ENCODE results near the gene HNRNPLL. TPM values are rescaled to one million over a fixed set of nuclear protein-coding genes. Genes with fewer than 3 reads are reported as not detected.
A peak's percentile ranks its signal among the peaks of the same experiment; 100 is the strongest.

The HNRNPLL gene
- total RNA-seq, 1 experiment from 2014 or later, result 30.5 TPM

GRCh38 chr2:38601463-38602135, 1.1 kb downstream of the HNRNPLL start:
- Histone ChIP-seq H3K9me3 (no peaks in the 10 kb centered on the region), H3K36me3 (no peaks in the 10 kb centered on the region)
- DNase-seq, result no peak

GRCh38 chr2:38600921-38601455, 1.7 kb downstream of the HNRNPLL start:
- no peaks in the 10 kb centered on the region for H3K9me3 ChIP-seq
- no peak for DNase-seq
- H3K36me3 ChIP-seq, result no peaks in the 10 kb centered on the region
- H3K27me3 ChIP-seq, result no peaks in the 10 kb centered on the region
- peak overlapping the region; percentile 80 for H3K4me3 ChIP-seq

More at GRCh38 chr2:38601463-38602135, 1.1 kb downstream of the HNRNPLL start:
- Histone ChIP-seq H3K27me3 (no peaks in the 10 kb centered on the region), H3K4me3 (peak overlapping the region; percentile 80)

- DNase-seq, result peak; percentile 20
- H3K27me3 ChIP-seq, result no peaks in the 10 kb centered on the region
- H3K9me3 ChIP-seq, result no peaks in the 10 kb centered on the region
- peak overlapping the region; percentile 80 for H3K4me3 ChIP-seq
- no peaks in the 10 kb centered on the region for H3K36me3 ChIP-seq
These were observed 2.4 kb downstream of the HNRNPLL start for GRCh38 chr2:38600242-38600891.

GRCh38 chr2:38599706-38600105, 3.0 kb downstream of the HNRNPLL start:
- Histone ChIP-seq H3K9me3 (no peaks in the 10 kb centered on the region), H3K27me3 (no peaks in the 10 kb centered on the region), H3K36me3 (no peaks in the 10 kb centered on the region), H3K4me3 (peak overlapping the region; percentile 80)
- DNase-seq, result no peak

- no peak overlapping the region for H3K4me3 ChIP-seq
- H3K36me3 ChIP-seq, result no peaks in the 10 kb centered on the region
- no peak for DNase-seq
These were observed 3.8 kb downstream of the HNRNPLL start for GRCh38 chr2:38598991-38599295.

GRCh38 chr2:38598200-38598990, 4.3 kb downstream of the HNRNPLL start:
- no peak for DNase-seq
- H3K27me3 ChIP-seq, result no peaks in the 10 kb centered on the region

More at GRCh38 chr2:38598991-38599295, 3.8 kb downstream of the HNRNPLL start:
- H3K9me3 ChIP-seq, result no peaks in the 10 kb centered on the region
- H3K27me3 ChIP-seq, result no peaks in the 10 kb centered on the region

GRCh38 chr2:38597115-38597514, 5.6 kb downstream of the HNRNPLL start:
- H3K36me3 ChIP-seq, result no peaks in the 10 kb centered on the region
- no peak overlapping the region for H3K4me3 ChIP-seq
- no peaks in the 10 kb centered on the region for H3K9me3 ChIP-seq
- DNase-seq, result no peak
- H3K27me3 ChIP-seq, result no peaks in the 10 kb centered on the region

More at GRCh38 chr2:38598200-38598990, 4.3 kb downstream of the HNRNPLL start:
- Histone ChIP-seq H3K9me3 (no peaks in the 10 kb centered on the region), H3K36me3 (no peaks in the 10 kb centered on the region), H3K4me3 (no peak overlapping the region)

- no peaks in the 10 kb centered on the region for H3K36me3 ChIP-seq
- H3K9me3 ChIP-seq, result no peaks in the 10 kb centered on the region
- no peak overlapping the region for H3K4me3 ChIP-seq
- no peak for DNase-seq
- no peaks in the 10 kb centered on the region for H3K27me3 ChIP-seq
These were observed 6.5 kb downstream of the HNRNPLL start for GRCh38 chr2:38596229-38596628.

GRCh38 chr2:38592951-38593350, 9.8 kb downstream of the HNRNPLL start:
- Histone ChIP-seq H3K36me3 (peaks cover 3% of the 10 kb centered on the region; the same call in 1 of the 2 replicates), H3K27me3 (no peaks in the 10 kb centered on the region), H3K4me3 (no peak overlapping the region), H3K9me3 (no peaks in the 10 kb centered on the region)
- no peak for DNase-seq

GRCh38 chr2:38591152-38591551, 11.6 kb downstream of the HNRNPLL start:
- DNase-seq, result no peak
- Histone ChIP-seq H3K36me3 (peaks cover 3% of the 10 kb centered on the region; the same call in 1 of the 2 replicates), H3K9me3 (no peaks in the 10 kb centered on the region), H3K27me3 (no peaks in the 10 kb centered on the region), H3K4me3 (no peak overlapping the region)

- Histone ChIP-seq H3K36me3 (peaks cover 10% of the 10 kb centered on the region), H3K9me3 (no peaks in the 10 kb centered on the region), H3K27me3 (no peaks in the 10 kb centered on the region), H3K4me3 (no peak overlapping the region)
- no peak for DNase-seq
These were observed 12.7 kb downstream of the HNRNPLL start for GRCh38 chr2:38590053-38590452.

GRCh38 chr2:38586931-38587330, 15.8 kb downstream of the HNRNPLL start:
- Histone ChIP-seq H3K27me3 (no peaks in the 10 kb centered on the region), H3K4me3 (no peak overlapping the region), H3K9me3 (no peaks in the 10 kb centered on the region), H3K36me3 (peaks cover 13% of the 10 kb centered on the region)
- no peak for DNase-seq

GRCh38 chr2:38584881-38585280, 17.8 kb downstream of the HNRNPLL start:
- H3K9me3 ChIP-seq, result no peaks in the 10 kb centered on the region
- no peak overlapping the region for H3K4me3 ChIP-seq
- H3K27me3 ChIP-seq, result no peaks in the 10 kb centered on the region
- no peak for DNase-seq
- peaks cover 23% of the 10 kb centered on the region for H3K36me3 ChIP-seq

GRCh38 chr2:38583994-38584393, 18.7 kb downstream of the HNRNPLL start:
- no peak for DNase-seq
- H3K4me3 ChIP-seq, result no peak overlapping the region
- no peaks in the 10 kb centered on the region for H3K27me3 ChIP-seq
- H3K9me3 ChIP-seq, result no peaks in the 10 kb centered on the region
- H3K36me3 ChIP-seq, result peaks cover 23% of the 10 kb centered on the region

GRCh38 chr2:38583524-38583923, 19.2 kb downstream of the HNRNPLL start:
- Histone ChIP-seq H3K4me3 (no peak overlapping the region), H3K36me3 (peaks cover 23% of the 10 kb centered on the region), H3K27me3 (no peaks in the 10 kb centered on the region), H3K9me3 (no peaks in the 10 kb centered on the region)
- DNase-seq, result no peak

GRCh38 chr2:38581193-38582147, 21.3 kb downstream of the HNRNPLL start:
- H3K9me3 ChIP-seq, result no peaks in the 10 kb centered on the region
- peaks cover 34% of the 10 kb centered on the region for H3K36me3 ChIP-seq
- no peak overlapping the region for H3K4me3 ChIP-seq
- no peak for DNase-seq
- H3K27me3 ChIP-seq, result no peaks in the 10 kb centered on the region
